SK-N-SH treated with all-trans-retinoic acid at 6 μM for 48 hours (cell line): ENCODE results near the gene LYSMD3.

ENCODE experiments used
- ATAC-seq: fragments of 200-7000 bp; cut with Tn5 transposase; 3 replicates; pipeline ENCODE4 v1.9.1; 2020; ENCODE audit warnings: mild to moderate bottlenecking, moderate library complexity
- ARNTL ChIP-seq: fragments of 450-650 bp; formaldehyde crosslinking; IDR thresholded peaks from 2 replicates; pipeline ENCODE4 v1.5.0; 2020; ENCODE audit warnings: low read depth, mild to moderate bottlenecking, moderate library complexity, borderline replicate concordance
- BACH2 ChIP-seq: fragments of 250-450 bp; sonication (Bioruptor Pico); IDR thresholded peaks from 2 replicates; pipeline ENCODE4 v1.9.0; 2021; ENCODE audit warnings: mild to moderate bottlenecking, borderline replicate concordance
- CSRNP3 ChIP-seq: fragments of 250-450 bp; sonication (Bioruptor Pico); IDR thresholded peaks from 2 replicates; pipeline ENCODE4 v1.5.1; 2021; ENCODE audit warnings: mild to moderate bottlenecking, moderate library complexity
- GLIS3 ChIP-seq: fragments of 250-450 bp; sonication (Bioruptor Pico); IDR thresholded peaks from 2 replicates; pipeline ENCODE4 v1.5.0; 2020; ENCODE audit warnings: mild to moderate bottlenecking, moderate library complexity
- ISL1 ChIP-seq: fragments of 250-450 bp; sonication (Bioruptor Pico); IDR thresholded peaks from 2 replicates; pipeline ENCODE4 v2.1.2; 2022; ENCODE audit warnings: mild to moderate bottlenecking, moderate library complexity
- OSR1 ChIP-seq: fragments of 250-450 bp; sonication (Bioruptor Pico); IDR thresholded peaks from 2 replicates; pipeline ENCODE4 v1.8.0; 2022; ENCODE audit warnings: moderate library complexity, mild to moderate bottlenecking, inconsistent platforms
- PATZ1 ChIP-seq: fragments of 250-450 bp; sonication (Bioruptor Pico); IDR thresholded peaks from 2 replicates; pipeline ENCODE4 v1.8.0; 2020; ENCODE audit warnings: mild to moderate bottlenecking, moderate library complexity, borderline replicate concordance
- PPARA ChIP-seq: fragments of 250-450 bp; sonication (Bioruptor Pico); IDR thresholded peaks from 2 replicates; pipeline ENCODE4 v1.5.0; 2020; ENCODE audit warnings: mild to moderate bottlenecking, borderline replicate concordance
- RARB ChIP-seq: fragments of 250-450 bp; sonication (Bioruptor Pico); IDR thresholded peaks from 2 replicates; pipeline ENCODE4 v1.8.0; 2021; ENCODE audit warnings: mild to moderate bottlenecking, moderate library complexity
- SNAI2 ChIP-seq: fragments of 250-450 bp; sonication (Bioruptor Pico); IDR thresholded peaks from 2 replicates; pipeline ENCODE4 v1.5.0; 2020; ENCODE audit warnings: mild to moderate bottlenecking, moderate library complexity
- TCF4 ChIP-seq: fragments of 250-450 bp; sonication (Bioruptor Pico); IDR thresholded peaks from 2 replicates; pipeline ENCODE4 v1.8.0; 2021; ENCODE audit warnings: mild to moderate bottlenecking, moderate library complexity, borderline replicate concordance
- TOX ChIP-seq: fragments of 250-450 bp; sonication (Bioruptor Pico); IDR thresholded peaks from 2 replicates; pipeline ENCODE4 v1.8.0; 2021; ENCODE audit warnings: mild to moderate bottlenecking, moderate library complexity, borderline replicate concordance
- TSHZ2 ChIP-seq: fragments of 250-450 bp; sonication (Bioruptor Pico); IDR thresholded peaks from 2 replicates; pipeline ENCODE4 v1.5.0; 2020; ENCODE audit warnings: mild to moderate bottlenecking, moderate library complexity
- ZC3H10 ChIP-seq: fragments of 250-450 bp; sonication (Bioruptor Pico); IDR thresholded peaks from 2 replicates; pipeline ENCODE4 v1.5.1; 2021; ENCODE audit warnings: mild to moderate bottlenecking, moderate library complexity
- ZFP3 ChIP-seq: fragments of 250-450 bp; sonication (Bioruptor Pico); IDR thresholded peaks from 2 replicates; pipeline ENCODE4 v1.5.0; 2020; ENCODE audit warnings: mild to moderate bottlenecking, moderate library complexity
- ZFP30 ChIP-seq: fragments of 450-650 bp; formaldehyde crosslinking; IDR thresholded peaks from 2 replicates; pipeline ENCODE4 v1.5.0; 2022; ENCODE audit warnings: mild to moderate bottlenecking, moderate library complexity
- ZNF565 ChIP-seq: fragments of 450-650 bp; formaldehyde crosslinking; conservative IDR thresholded peaks from 2 replicates; pipeline ENCODE4 v1.5.0; 2020; ENCODE audit warnings: low read depth, mild to moderate bottlenecking, moderate library complexity
- ZNF70 ChIP-seq: fragments of 450-650 bp; formaldehyde crosslinking; IDR thresholded peaks from 2 replicates; pipeline ENCODE4 v1.5.0; 2020; ENCODE audit warnings: mild to moderate bottlenecking, moderate library complexity
- ZNF8 ChIP-seq: fragments of 450-650 bp; formaldehyde crosslinking; IDR thresholded peaks from 2 replicates; pipeline ENCODE4 v1.5.0; 2020; ENCODE audit warnings: mild to moderate bottlenecking, moderate library complexity
- TF ChIP-seq, protein P1 (sequence below): fragments of 250-450 bp; sonication (Bioruptor Pico); IDR thresholded peaks from 2 replicates; pipeline ENCODE4 v1.5.1; 2020; ENCODE audit warnings: low read depth, mild to moderate bottlenecking, moderate library complexity

Gene LYSMD3

GRCh38 chr5:90550963-90551362 is 21.6 kb upstream of the LYSMD3 start:
- ATAC-seq, result no peak
- TF ChIP-seq TOX (CRISPR knock-in tag) (no peak), TCF4 (CRISPR knock-in tag) (no peak), GLIS3 (CRISPR knock-in tag) (no peak), ARNTL (CRISPR knock-in tag) (no peak), RARB (CRISPR knock-in tag) (no peak), ZNF565 (CRISPR knock-in tag) (no peak), OSR1 (CRISPR knock-in tag) (no peak), SNAI2 (CRISPR knock-in tag) (no peak), ZFP3 (no peak)

- TF ChIP-seq SNAI2 (CRISPR knock-in tag) (no peak), PATZ1 (CRISPR knock-in tag) (no peak), RARB (CRISPR knock-in tag) (no peak), ISL1 (CRISPR knock-in tag) (no peak), ZFP30 (CRISPR knock-in tag) (no peak), TSHZ2 (no peak), BACH2 (CRISPR knock-in tag) (no peak), TCF4 (CRISPR knock-in tag) (no peak)
- ATAC-seq, result no peak
These were observed 20.4 kb upstream of the LYSMD3 start for GRCh38 chr5:90549729-90550275.

- TF ChIP-seq, protein P1, sequence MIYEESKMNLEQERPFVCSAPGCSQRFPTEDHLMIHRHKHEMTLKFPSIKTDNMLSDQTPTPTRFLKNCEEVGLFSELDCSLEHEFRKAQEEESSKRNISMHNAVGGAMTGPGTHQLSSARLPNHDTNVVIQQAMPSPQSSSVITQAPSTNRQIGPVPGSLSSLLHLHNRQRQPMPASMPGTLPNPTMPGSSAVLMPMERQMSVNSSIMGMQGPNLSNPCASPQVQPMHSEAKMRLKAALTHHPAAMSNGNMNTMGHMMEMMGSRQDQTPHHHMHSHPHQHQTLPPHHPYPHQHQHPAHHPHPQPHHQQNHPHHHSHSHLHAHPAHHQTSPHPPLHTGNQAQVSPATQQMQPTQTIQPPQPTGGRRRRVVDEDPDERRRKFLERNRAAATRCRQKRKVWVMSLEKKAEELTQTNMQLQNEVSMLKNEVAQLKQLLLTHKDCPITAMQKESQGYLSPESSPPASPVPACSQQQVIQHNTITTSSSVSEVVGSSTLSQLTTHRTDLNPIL (CRISPR knock-in tag), result no peak
- TF ChIP-seq ZC3H10 (no peak), TSHZ2 (no peak), ZNF70 (CRISPR knock-in tag) (no peak), BACH2 (CRISPR knock-in tag) (no peak), OSR1 (CRISPR knock-in tag) (no peak), GLIS3 (CRISPR knock-in tag) (no peak), CSRNP3 (CRISPR knock-in tag) (no peak), ZNF8 (CRISPR knock-in tag) (no peak), PPARA (CRISPR knock-in tag) (no peak), SNAI2 (CRISPR knock-in tag) (no peak), TOX (CRISPR knock-in tag) (no peak), ZNF565 (CRISPR knock-in tag) (no peak)
- TF ChIP-seq, all 23 proteins: peak for 0
- ATAC-seq, result no peak
These were observed 19.8 kb upstream of the LYSMD3 start for GRCh38 chr5:90549223-90549622.
